Measurements from ENCODE around the gene METTL4.

Gene METTL4

GRCh38 chr18:2515908-2516625, 55.2 kb downstream of the METTL4 start:
- no peak for FAIRE-seq

DNA sequence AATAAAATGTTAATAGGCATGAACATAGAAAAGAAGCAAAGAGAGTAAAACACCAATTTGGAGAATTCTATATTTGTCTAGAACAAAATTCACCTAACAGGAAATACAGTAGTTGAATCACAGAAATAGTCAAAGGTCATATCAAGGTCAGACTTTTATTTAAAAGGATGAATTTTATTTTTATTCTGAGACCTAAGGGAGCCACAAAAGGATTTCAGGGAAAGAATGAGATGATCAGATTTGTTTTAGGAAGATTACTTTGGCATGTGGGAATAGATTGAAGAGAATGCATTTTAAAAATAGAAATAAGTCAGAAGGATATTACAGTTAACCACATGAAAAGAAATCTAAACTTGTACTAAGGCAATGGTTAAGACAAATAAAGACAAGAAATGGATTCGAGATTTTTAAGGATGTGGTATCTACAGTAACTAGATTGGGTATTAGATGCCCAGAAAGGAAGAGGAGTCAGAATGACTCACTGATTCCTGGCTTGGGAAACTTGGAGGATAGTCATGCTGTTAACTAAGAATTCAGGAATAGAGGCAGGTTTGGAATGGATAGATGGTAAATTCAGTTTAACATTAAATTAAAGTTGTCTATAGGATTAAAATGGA, 56.0 kb downstream of the METTL4 start:
- FAIRE-seq: no peak

DNA sequence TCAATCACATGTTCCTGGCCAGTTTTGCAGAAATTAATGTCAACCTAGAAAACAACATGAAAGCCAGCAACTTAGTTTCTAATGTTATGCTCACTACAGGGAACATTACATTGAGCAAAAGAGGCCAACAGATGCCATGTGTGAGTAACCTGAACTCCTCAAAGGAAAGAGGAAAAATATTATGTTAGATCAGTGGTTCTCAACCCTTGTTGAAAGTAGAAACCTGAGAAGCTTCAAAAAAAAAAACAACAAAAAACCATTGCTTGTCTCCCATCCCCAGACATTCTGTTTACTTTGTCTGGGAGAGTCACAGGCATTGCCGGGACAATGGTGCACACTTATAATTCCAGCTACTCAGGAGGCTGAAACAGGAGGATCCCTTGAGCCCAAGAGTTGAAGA, 57.7 kb downstream of the METTL4 start:
- no peak for FAIRE-seq

- FAIRE-seq: no peak
These were observed 59.2 kb downstream of the METTL4 start for GRCh38 chr18:2512059-2512458.

DNA sequence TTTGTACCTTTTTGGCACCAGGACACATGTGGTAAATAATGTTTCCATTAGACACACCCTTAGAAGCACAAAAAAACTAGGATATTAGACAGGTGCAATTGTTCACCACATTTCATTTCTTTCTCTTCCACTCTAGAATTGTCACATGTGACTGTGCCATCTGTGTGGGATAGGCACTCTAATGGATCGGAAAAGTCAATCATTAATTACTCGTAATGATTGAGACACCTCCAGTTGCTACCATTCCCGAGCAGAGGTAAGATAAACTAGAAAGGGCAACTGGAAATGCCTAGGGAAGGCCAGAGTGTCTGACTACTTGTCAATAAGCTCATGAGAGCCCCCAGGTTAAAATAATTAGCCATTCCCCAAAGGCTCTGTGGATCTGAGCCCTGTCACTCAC, 59.9 kb downstream of the METTL4 start:
- FAIRE-seq: no peak

GRCh38 chr18:2510416-2510815, 60.9 kb downstream of the METTL4 start:
- no peak for FAIRE-seq

GRCh38 chr18:2508678-2509077, 62.6 kb downstream of the METTL4 start:
- FAIRE-seq: no peak

DNA sequence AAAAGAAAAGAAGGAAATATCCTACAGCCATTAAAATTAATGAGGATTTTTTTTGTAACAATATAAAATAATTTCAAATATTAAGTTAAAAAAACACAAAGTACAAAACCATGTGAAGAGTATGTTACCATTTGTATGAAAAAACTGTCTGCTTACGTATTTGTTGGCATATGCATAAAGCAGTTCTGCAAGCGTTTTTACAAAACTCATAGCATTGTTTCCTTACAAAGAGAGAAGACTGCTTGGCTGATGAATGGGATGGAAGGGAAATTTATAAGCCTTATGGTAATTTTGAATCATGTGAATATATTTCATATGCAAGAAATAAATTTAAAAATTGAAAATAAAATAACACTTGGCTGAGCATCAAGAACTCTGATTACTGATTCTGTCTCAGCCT, 63.1 kb downstream of the METTL4 start:
- no peak for FAIRE-seq

- FAIRE-seq: no peak
These were observed 66.7 kb downstream of the METTL4 start for GRCh38 chr18:2504642-2505041.

GRCh38 chr18:2502880-2503279, 68.4 kb downstream of the METTL4 start:
- no peak for FAIRE-seq

- FAIRE-seq: no peak
These were observed 68.9 kb downstream of the METTL4 start for GRCh38 chr18:2502394-2502793.

DNA sequence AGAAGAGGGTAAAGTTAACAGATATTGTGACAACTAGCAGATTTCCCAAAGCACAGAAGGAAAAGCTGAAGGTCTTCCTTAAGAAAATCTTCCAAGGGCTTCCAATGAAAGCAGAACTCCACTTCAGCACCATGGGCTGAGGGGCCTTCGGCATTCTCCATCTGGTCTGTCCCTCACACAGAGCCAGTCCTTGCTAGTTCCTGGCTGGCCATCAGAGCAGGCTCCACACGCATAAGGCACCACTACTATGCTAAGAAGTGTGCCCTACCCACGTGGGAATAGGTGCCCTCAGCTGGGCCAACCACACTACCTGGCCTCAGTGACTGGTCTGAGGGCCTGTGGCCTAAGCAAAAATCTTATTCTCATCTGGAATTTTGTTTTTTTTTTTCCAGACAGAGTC, 73.5 kb downstream of the METTL4 start:
- FAIRE-seq: no peak

DNA sequence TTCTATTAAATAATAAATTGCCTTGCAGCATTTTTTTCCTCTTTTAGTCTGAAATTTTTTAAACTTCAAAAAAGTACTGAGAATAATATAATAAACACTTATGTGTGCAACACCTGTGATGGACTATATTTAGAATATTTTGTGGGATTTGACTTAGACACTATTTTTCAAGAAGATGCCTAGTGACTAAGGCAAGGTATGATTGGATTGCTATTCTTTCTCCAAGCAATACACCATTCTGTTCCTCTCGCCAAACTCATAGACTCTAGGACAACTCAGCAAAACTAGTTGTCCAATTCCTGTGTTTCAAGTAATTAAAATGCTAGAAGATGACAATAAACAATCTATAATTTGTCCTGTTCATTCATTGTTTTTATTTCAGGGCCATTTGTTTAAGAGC, 75.9 kb downstream of the METTL4 start:
- FAIRE-seq: no peak

GRCh38 chr18:2494921-2495320, 76.4 kb downstream of the METTL4 start:
- FAIRE-seq: no peak
